Measurements from ENCODE around the gene HSD3B1.

Gene HSD3B1

GRCh38 chr1:119490925-119491324 is 16.1 kb upstream of the HSD3B1 start:
- no peak for DNase-seq
- no peak overlapping the region for H3K27ac ChIP-seq
- peaks cover 10% of the 10 kb centered on the region for H3K27me3 ChIP-seq (ENCODE audit: insufficient read depth, low read depth, severe bottlenecking)
- no peak overlapping the region for H3K4me3 ChIP-seq (ENCODE audit: low read depth, low read length)
- H3K9me3 ChIP-seq (ENCODE audit: severe bottlenecking) = no peaks in the 10 kb centered on the region
- no peak for TF ChIP-seq CTCF (IDR thresholded peaks at IDR 0.05; ENCODE audit: low read depth, low read length)
- no peaks in the 10 kb centered on the region for H3K36me3 ChIP-seq

- H3K27ac ChIP-seq = no peak overlapping the region
- TF ChIP-seq CTCF (IDR thresholded peaks at IDR 0.05; ENCODE audit: low read depth, low read length) = no peak
- no peak for DNase-seq
Observed at GRCh38 chr1:119492763-119493162, 14.2 kb upstream of the HSD3B1 start.

GRCh38 chr1:119504831-119505230 is 2.2 kb upstream of the HSD3B1 start:
- TF ChIP-seq CTCF (IDR thresholded peaks at IDR 0.05; ENCODE audit: low read depth, low read length) = no peak
- Histone ChIP-seq H3K27me3 (ENCODE audit: insufficient read depth, low read depth, severe bottlenecking) (peaks cover under 1% of the 10 kb centered on the region), H3K4me3 (ENCODE audit: low read depth, low read length) (no peak overlapping the region), H3K36me3 (no peaks in the 10 kb centered on the region), H3K9me3 (ENCODE audit: severe bottlenecking) (no peaks in the 10 kb centered on the region), H3K27ac (no peak overlapping the region)
- no peak for DNase-seq

More at GRCh38 chr1:119492763-119493162, 14.2 kb upstream of the HSD3B1 start:
- Histone ChIP-seq H3K9me3 (ENCODE audit: severe bottlenecking) (peaks cover 8% of the 10 kb centered on the region), H3K27me3 (ENCODE audit: insufficient read depth, low read depth, severe bottlenecking) (peaks cover 11% of the 10 kb centered on the region), H3K36me3 (no peaks in the 10 kb centered on the region), H3K4me3 (ENCODE audit: low read depth, low read length) (no peak overlapping the region)

- H3K9me3 ChIP-seq (ENCODE audit: severe bottlenecking) = no peaks in the 10 kb centered on the region
- TF ChIP-seq CTCF (IDR thresholded peaks at IDR 0.05; ENCODE audit: low read depth, low read length) = no peak
- no peak for DNase-seq
- no peak overlapping the region for H3K4me3 ChIP-seq (ENCODE audit: low read depth, low read length)
- H3K36me3 ChIP-seq = no peaks in the 10 kb centered on the region
- peaks cover 9% of the 10 kb centered on the region for H3K27me3 ChIP-seq (ENCODE audit: insufficient read depth, low read depth, severe bottlenecking)
- no peak overlapping the region for H3K27ac ChIP-seq
Observed at GRCh38 chr1:119510046-119510445, 3.0 kb downstream of the HSD3B1 start.

- H3K27me3 ChIP-seq (ENCODE audit: insufficient read depth, low read depth, severe bottlenecking) = peaks cover 26% of the 10 kb centered on the region
- no peak for TF ChIP-seq CTCF (IDR thresholded peaks at IDR 0.05; ENCODE audit: low read depth, low read length)
- H3K27ac ChIP-seq = no peak overlapping the region
- no peaks in the 10 kb centered on the region for H3K36me3 ChIP-seq
- DNase-seq = no peak
- no peak overlapping the region for H3K4me3 ChIP-seq (ENCODE audit: low read depth, low read length)
- no peaks in the 10 kb centered on the region for H3K9me3 ChIP-seq (ENCODE audit: severe bottlenecking)
Observed at GRCh38 chr1:119515221-119515620, 8.2 kb downstream of the HSD3B1 start.

- DNase-seq = no peak
- H3K9me3 ChIP-seq (ENCODE audit: severe bottlenecking) = no peaks in the 10 kb centered on the region
- peaks cover 32% of the 10 kb centered on the region for H3K27me3 ChIP-seq (ENCODE audit: insufficient read depth, low read depth, severe bottlenecking)
- no peak overlapping the region for H3K27ac ChIP-seq
- H3K36me3 ChIP-seq = no peaks in the 10 kb centered on the region
- TF ChIP-seq CTCF (IDR thresholded peaks at IDR 0.05; ENCODE audit: low read depth, low read length) = no peak
- H3K4me3 ChIP-seq (ENCODE audit: low read depth, low read length) = no peak overlapping the region
Observed at GRCh38 chr1:119516247-119516646, 9.2 kb downstream of the HSD3B1 start.

Measured in WERI-Rb-1 (cell line).